CD14-positive monocyte (primary cell): Measurements from ENCODE around the gene EBF3. TPM values are rescaled to one million over a fixed set of nuclear protein-coding genes. Genes with fewer than 3 reads are reported as not detected.

Experiments used
- DNase-seq, 3 donors: peaks; one replicate each; pipeline ENCODE4 v3.0.0-alpha.2; 2011 to 2022
- H2AFZ ChIP-seq: 2 replicates; pipeline ENCODE4 v1.6.0; 2012; ENCODE audit warnings: mild to moderate bottlenecking, low read depth, low read length, inconsistent platforms; ENCODE audit not compliant: insufficient read depth, poor library complexity, severe bottlenecking
- H3K27ac ChIP-seq, 2 donors: 1 replicate in 1 of 2; 2 replicates in 1 of 2; pipeline ENCODE4 v1.5.1; 2012 to 2013; ENCODE audit warnings: low read length in 2 of 2, control low read depth in 1 of 2, inconsistent platforms in 1 of 2, low read depth in 1 of 2, mild to moderate bottlenecking in 1 of 2
- H3K27me3 ChIP-seq, 2 donors: one replicate each; pipeline versions ENCODE4 v1.6.0 to v1.6.1; 2011 to 2013; ENCODE audit warnings: low read length in 2 of 2; ENCODE audit not compliant: control insufficient read depth in 2 of 2, insufficient read depth in 2 of 2
- H3K36me3 ChIP-seq, 2 donors: replicated peaks in 1 of 2; 1 replicate in 1 of 2; 2 replicates in 1 of 2; pipeline versions ENCODE4 v1.5.1 to v1.6.1; 2012 to 2013; ENCODE audit warnings: low read length in 2 of 2, control low read depth in 1 of 2, inconsistent platforms in 1 of 2, mild to moderate bottlenecking in 1 of 2; ENCODE audit not compliant: insufficient read depth in 2 of 2, control insufficient read depth in 1 of 2
- H3K4me1 ChIP-seq, 2 donors: 1 replicate in 1 of 2; 2 replicates in 1 of 2; pipeline versions ENCODE4 v1.5.1 to v1.6.1; 2012 to 2013; ENCODE audit warnings: low read length in 2 of 2, control low read depth in 1 of 2, inconsistent platforms in 1 of 2, mild to moderate bottlenecking in 1 of 2, moderate library complexity in 1 of 2; ENCODE audit not compliant: insufficient read depth in 2 of 2, control insufficient read depth in 1 of 2
- H3K4me2 ChIP-seq: replicated peaks from 2 replicates; pipeline ENCODE3; 2012; ENCODE audit warnings: low read length, moderate library complexity, mild to moderate bottlenecking; ENCODE audit not compliant: poor library complexity, severe bottlenecking; ENCODE audit errors: extremely low read depth
- H3K4me3 ChIP-seq, 3 experiments: fragments of 200-600 bp in 1 of 3; sonication (generic) in 1 of 3; replicated peaks in 1 of 3; 1 replicate in 2 of 3; 2 replicates in 1 of 3; pipeline ENCODE4 v1.5.1; 2011 to 2013; ENCODE audit warnings: low read length in 3 of 3, mild to moderate bottlenecking in 3 of 3, control low read depth in 2 of 3, low read depth in 2 of 3, inconsistent platforms in 1 of 3, moderate library complexity in 1 of 3
- H3K79me2 ChIP-seq: 2 replicates; pipeline ENCODE4 v1.6.0; 2012; ENCODE audit warnings: mild to moderate bottlenecking, control low read depth, inconsistent platforms, low read length, moderate library complexity; ENCODE audit not compliant: insufficient read depth
- H3K9ac ChIP-seq: 2 replicates; pipeline ENCODE4 v1.6.0; 2017; ENCODE audit warnings: low read length, mild to moderate bottlenecking; ENCODE audit not compliant: insufficient read depth, poor library complexity, severe bottlenecking
- H3K9me3 ChIP-seq, 2 donors: replicated peaks in 1 of 2; 1 replicate in 1 of 2; 2 replicates in 1 of 2; pipeline versions ENCODE4 v1.5.1 to v1.6.1; 2012 to 2013; ENCODE audit warnings: low read length in 2 of 2, control low read depth in 1 of 2; ENCODE audit not compliant: control insufficient read depth in 1 of 2, insufficient read depth in 1 of 2
- H4K20me1 ChIP-seq: 2 replicates; pipeline ENCODE4 v1.6.0; 2012; ENCODE audit warnings: mild to moderate bottlenecking, low read length, control low read depth, moderate library complexity; ENCODE audit not compliant: insufficient read depth
- H3K27ac Mint-ChIP-seq, 7 donors: one replicate each; pipeline ENCODE4 v1.8.0; 2020; ENCODE audit warnings: mild to moderate bottlenecking in 7 of 7, mixed read lengths in 7 of 7, moderate library complexity in 6 of 7, inconsistent platforms in 2 of 7
- H3K27me3 Mint-ChIP-seq, 3 donors: one replicate each; pipeline ENCODE4 v1.8.0; 2021 to 2022; ENCODE audit warnings: low read depth in 3 of 3, mild to moderate bottlenecking in 3 of 3, mixed read lengths in 3 of 3, moderate library complexity in 3 of 3, inconsistent platforms in 1 of 3
- H3K36me3 Mint-ChIP-seq, 2 donors: one replicate each; pipeline ENCODE4 v1.8.0; 2020; ENCODE audit warnings: mixed read lengths in 2 of 2, inconsistent platforms in 1 of 2, mild to moderate bottlenecking in 1 of 2
- H3K4me1 Mint-ChIP-seq: one replicate; pipeline ENCODE4 v1.8.0; 2020; ENCODE audit warnings: mild to moderate bottlenecking, mixed read lengths
- H3K4me3 Mint-ChIP-seq, 2 donors: one replicate each; pipeline ENCODE4 v1.8.0; 2020; ENCODE audit warnings: mild to moderate bottlenecking in 2 of 2, mixed read lengths in 2 of 2, moderate library complexity in 1 of 2
- H3K9me3 Mint-ChIP-seq, 7 donors: one replicate each; pipeline ENCODE4 v1.8.0; 2020 to 2022; ENCODE audit warnings: mixed read lengths in 7 of 7, mild to moderate bottlenecking in 6 of 7, moderate library complexity in 6 of 7, inconsistent platforms in 2 of 7
- WGBS: methylation state at CpG from one replicate; pipeline ENCODE4 v1.1.5; 2013; ENCODE audit warnings: missing lambda C conversion rate; ENCODE audit not compliant: insufficient coverage; 5-methylcytosine and 5-hydroxymethylcytosine counted together
- intact Hi-C, 2 donors: fragments of 100-400 bp; cut with micrococcal nuclease; formaldehyde crosslinking; loops; one replicate each; pipeline versions ENCODE4 v1.15.0 to v1.15.1; 2023
- polyA plus RNA-seq, 3 donors: library from polyadenylated mRNA; depleted of rRNA in 1 of 3; unstranded in 2 of 3; stranded (reverse) in 1 of 3; fragments of 300-500 nt in 2 of 3; fragments of >200 nt in 1 of 3; fragmentation: Illumina TruSeq in 2 of 3; gene quantifications; 1 replicate in 2 of 3; 2 replicates in 1 of 3; pipeline ENCODE4 v1.2.3, GENCODE V29; 2012 to 2021
- TF ChIP-seq, protein P1 (sequence below): fragments of 200-600 bp; IDR thresholded peaks from one replicate; pipeline ENCODE4 v1.8.0; 2022; ENCODE audit warnings: antibody characterized with exemption, mild to moderate bottlenecking

EBF3 gene
- polyA plus RNA-seq, 3 donors, result not detected

DNA sequence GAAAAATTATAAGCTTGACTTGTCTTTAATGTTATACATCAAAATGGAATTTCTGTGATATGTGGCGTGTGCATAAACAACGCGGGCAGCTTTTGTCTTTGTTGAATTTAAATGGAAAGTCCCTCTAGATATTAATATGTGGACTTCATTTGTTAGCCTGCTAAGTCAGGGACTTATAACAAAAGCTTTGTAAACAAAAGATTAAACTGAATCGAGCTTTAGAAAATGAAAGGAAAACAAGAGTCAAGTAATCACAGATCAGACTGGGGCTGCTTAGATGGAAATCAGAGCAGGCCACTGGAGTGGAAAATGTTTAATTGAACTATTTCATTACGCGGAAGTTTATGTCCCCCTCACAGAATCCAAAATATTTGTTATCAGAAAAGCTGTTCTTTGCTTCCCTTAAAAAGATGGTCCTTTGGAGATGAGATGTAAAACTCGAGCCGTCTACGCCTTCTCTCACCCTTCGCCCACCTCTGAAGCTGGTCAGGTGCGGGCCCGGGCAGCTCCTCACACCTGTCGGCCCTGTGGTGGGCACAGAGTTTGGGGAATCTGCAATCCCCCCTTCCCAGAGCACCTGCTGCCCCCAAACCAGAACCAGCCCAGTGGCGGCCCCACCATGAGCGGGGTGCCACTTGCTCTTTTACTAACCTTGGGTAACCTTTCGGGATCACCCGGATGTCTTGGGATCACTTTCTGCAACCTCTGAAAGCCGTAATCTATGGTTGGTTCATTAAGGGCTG, 116.2 kb downstream of the EBF3 start:
- Histone ChIP-seq H4K20me1 (no peaks in the 10 kb centered on the region), H3K27ac (no peak overlapping the region), H3K27me3 (no peaks in the 10 kb centered on the region), H3K4me1 (no peaks in the 10 kb centered on the region), H3K9me3 (no peaks in the 10 kb centered on the region), H3K79me2 (no peaks in the 10 kb centered on the region), H2AFZ (no peak overlapping the region), H3K4me2 (no peak overlapping the region), H3K9ac (no peak overlapping the region), H3K4me3 (no peak overlapping the region), H3K36me3 (no peaks in the 10 kb centered on the region)
- Mint-ChIP-seq H3K4me1 (no peaks in the 10 kb centered on the region), H3K36me3 (no peaks in the 10 kb centered on the region), H3K27ac (no peak overlapping the region), H3K9me3 (peaks cover 0 to 2% (median 0%) of the 10 kb centered on the region in 7 donors), H3K27me3 (peaks cover 0 to 2% (median 0%) of the 10 kb centered on the region in 3 donors), H3K4me3 (no peak overlapping the region)
- DNase-seq, result no peak
- intact Hi-C loops, result no loop called here
- 90% methylated on average over 6 of the region's 18 CpGs for WGBS
- TF ChIP-seq, protein P1, sequence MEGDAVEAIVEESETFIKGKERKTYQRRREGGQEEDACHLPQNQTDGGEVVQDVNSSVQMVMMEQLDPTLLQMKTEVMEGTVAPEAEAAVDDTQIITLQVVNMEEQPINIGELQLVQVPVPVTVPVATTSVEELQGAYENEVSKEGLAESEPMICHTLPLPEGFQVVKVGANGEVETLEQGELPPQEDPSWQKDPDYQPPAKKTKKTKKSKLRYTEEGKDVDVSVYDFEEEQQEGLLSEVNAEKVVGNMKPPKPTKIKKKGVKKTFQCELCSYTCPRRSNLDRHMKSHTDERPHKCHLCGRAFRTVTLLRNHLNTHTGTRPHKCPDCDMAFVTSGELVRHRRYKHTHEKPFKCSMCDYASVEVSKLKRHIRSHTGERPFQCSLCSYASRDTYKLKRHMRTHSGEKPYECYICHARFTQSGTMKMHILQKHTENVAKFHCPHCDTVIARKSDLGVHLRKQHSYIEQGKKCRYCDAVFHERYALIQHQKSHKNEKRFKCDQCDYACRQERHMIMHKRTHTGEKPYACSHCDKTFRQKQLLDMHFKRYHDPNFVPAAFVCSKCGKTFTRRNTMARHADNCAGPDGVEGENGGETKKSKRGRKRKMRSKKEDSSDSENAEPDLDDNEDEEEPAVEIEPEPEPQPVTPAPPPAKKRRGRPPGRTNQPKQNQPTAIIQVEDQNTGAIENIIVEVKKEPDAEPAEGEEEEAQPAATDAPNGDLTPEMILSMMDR, result no peak

DNA sequence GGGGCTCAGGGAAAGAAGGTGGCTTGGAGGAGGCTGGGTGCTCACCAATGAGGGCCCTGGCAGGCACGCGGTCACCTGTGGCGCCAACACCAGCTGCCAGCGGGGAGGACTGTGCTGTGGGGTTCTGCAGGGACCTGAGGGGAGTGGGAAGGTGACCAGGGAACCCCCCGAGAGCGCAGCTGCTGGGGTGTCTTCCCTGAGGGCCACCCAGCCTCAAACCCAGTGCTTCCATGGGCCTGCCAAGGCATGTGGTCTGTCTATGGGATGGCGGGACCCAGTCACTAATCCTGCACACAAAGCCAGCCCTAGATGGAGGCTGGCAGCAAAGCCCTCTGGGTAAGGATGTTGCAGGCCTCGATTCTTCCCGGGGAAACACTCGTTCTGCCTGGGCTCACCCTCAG, 117.1 kb downstream of the EBF3 start:
- peaks cover 0 to 2% (median 0%) of the 10 kb centered on the region in 7 donors for H3K9me3 Mint-ChIP-seq
- no peak overlapping the region for H3K27ac Mint-ChIP-seq
- Histone ChIP-seq H3K4me2 (no peak overlapping the region), H4K20me1 (no peaks in the 10 kb centered on the region), H3K27ac (no peak overlapping the region), H3K79me2 (no peaks in the 10 kb centered on the region), H3K4me3 (no peak overlapping the region), H3K4me1 (no peaks in the 10 kb centered on the region), H3K9me3 (no peaks in the 10 kb centered on the region), H3K9ac (no peak overlapping the region), H3K27me3 (no peaks in the 10 kb centered on the region), H2AFZ (no peak overlapping the region), H3K36me3 (no peaks in the 10 kb centered on the region)
- TF ChIP-seq, protein P1, result no peak
- 91% methylated on average over 9 of the region's 10 CpGs for WGBS
- H3K36me3 Mint-ChIP-seq, result no peaks in the 10 kb centered on the region
- no peak for DNase-seq
- peaks cover 0 to 2% (median 0%) of the 10 kb centered on the region in 3 donors for H3K27me3 Mint-ChIP-seq
- intact Hi-C loops, result no loop called here
- H3K4me1 Mint-ChIP-seq, result no peaks in the 10 kb centered on the region
- no peak overlapping the region for H3K4me3 Mint-ChIP-seq
